ENCODE results near the gene MTA1. TPM values are rescaled to one million over a fixed set of nuclear protein-coding genes. Genes with fewer than 3 reads are reported as not detected.

The MTA1 gene
- total and polyA plus RNA-seq, 2 of the 8 experiments (the other 6 are each of a cell fraction or from before 2014, with no cell fraction given): 73.9 to 221 TPM

GRCh38 chr14:105458010-105458409 lies 38.4 kb downstream of the MTA1 start (continued):
- TF ChIP-seq CHD7 (IDR thresholded peaks at IDR 0.05; ENCODE audit: insufficient replicate concordance, low read length) (no peak), POLR2A (IDR thresholded peaks at IDR 0.05; ENCODE audit: control extremely low read depth in 1 of 2, low read depth in 2 of 2, low read length in 2 of 2) (no peak), MAX (IDR thresholded peaks at IDR 0.05) (no peak), KDM4A (IDR thresholded peaks at IDR 0.05; ENCODE audit: low read depth, low read length, severe bottlenecking) (no peak), E2F6 (IDR thresholded peaks at IDR 0.05) (no peak), SUZ12 (IDR thresholded peaks at IDR 0.05; ENCODE audit: low read length) (no peak), TAF1 (IDR thresholded peaks at IDR 0.05; ENCODE audit: low read depth, low read length) (no peak), TEAD4 (IDR thresholded peaks at IDR 0.05; ENCODE audit: low read depth, low read length) (no peak), NRF1 (IDR thresholded peaks at IDR 0.05; ENCODE audit: low read depth, low read length) (no peak), NANOG (IDR thresholded peaks at IDR 0.05; ENCODE audit: insufficient read depth, low read depth, low read length, poor library complexity, severe bottlenecking) (no peak), SP4 (IDR thresholded peaks at IDR 0.05; ENCODE audit: low read length) (no peak), TAF7 (optimal IDR thresholded peaks at IDR 0.05; ENCODE audit: borderline replicate concordance, low read depth, low read length) (no peak)

All from H1 (cell line).